Stomach (tissue), 9 donors: ENCODE results near the gene YPEL1. TPM values are rescaled to one million over a fixed set of nuclear protein-coding genes. Genes with fewer than 3 reads are reported as not detected.

Experiments
- DNase-seq, 2 donors: peaks; one replicate each; pipeline versions ENCODE4 v3.0.0 to v3.0.0-alpha.2; 2013 to 2019
- H3K27ac ChIP-seq, 5 donors: fragments of 200-600 bp in 4 of 5; sonication (generic) in 4 of 5; one replicate each; pipeline ENCODE4 v1.5.1; 2013 to 2019; ENCODE audit warnings: mild to moderate bottlenecking in 1 of 5, moderate library complexity in 1 of 5
- H3K27me3 ChIP-seq, 3 donors: fragments of 200-600 bp; sonication (generic); one replicate each; pipeline ENCODE4 v1.5.1; 2017 to 2019; ENCODE audit warnings: mixed run types in 1 of 3
- H3K36me3 ChIP-seq, 4 donors: fragments of 200-600 bp; sonication (generic); 1 replicate in 3 of 4; 2 replicates in 1 of 4; pipeline ENCODE4 v1.5.1; 2016 to 2019
- H3K4me1 ChIP-seq, 4 donors: fragments of 200-600 bp; sonication (generic); one replicate each; pipeline ENCODE4 v1.5.1; 2016 to 2019
- H3K4me3 ChIP-seq, 4 donors: fragments of 200-600 bp; sonication (generic) in 3 of 4; one replicate each; pipeline ENCODE4 v1.5.1; 2016 to 2019; ENCODE audit warnings: mild to moderate bottlenecking in 1 of 4
- H3K9me3 ChIP-seq, 4 donors: fragments of 200-600 bp; sonication (generic); one replicate each; pipeline ENCODE4 v1.5.1; 2016 to 2019
- CTCF ChIP-seq, 7 experiments: fragments of 450-650 bp in 4 of 7; fragments of 200-600 bp in 3 of 7; sonication (generic) in 3 of 7; IDR thresholded peaks; one replicate each; pipeline ENCODE4 v1.5.1; 2016 to 2019; ENCODE audit warnings: antibody characterized with exemption in 7 of 7, control low read depth in 2 of 7, mild to moderate bottlenecking in 1 of 7
- EP300 ChIP-seq: sonication (generic); formaldehyde crosslinking; IDR thresholded peaks from one replicate; pipeline ENCODE4 v1.6.1; 2017; ENCODE audit warnings: antibody characterized with exemption
- POLR2A ChIP-seq, 4 donors: fragments of 450-650 bp; IDR thresholded peaks; one replicate each; pipeline ENCODE4 v1.6.1; 2016; ENCODE audit warnings: antibody characterized with exemption in 4 of 4, control low read depth in 2 of 4, mild to moderate bottlenecking in 1 of 4, moderate library complexity in 1 of 4
- POLR2AphosphoS5 ChIP-seq, 3 donors: sonication (generic); formaldehyde crosslinking; IDR thresholded peaks; one replicate each; pipeline ENCODE4 v1.6.1; 2016; ENCODE audit warnings: antibody characterized with exemption in 3 of 3
- WGBS, 5 donors: extraction: QIAGEN DNeasy Blood & Tissue Kit in 3 of 5; methylation state at CpG; one replicate each; pipeline versions ENCODE4 v1.1.5 to v1.1.7; 2013 to 2018; 5-methylcytosine and 5-hydroxymethylcytosine counted together
- intact Hi-C: fragments of 100-400 bp; cut with DNase I; formaldehyde crosslinking; loops from one replicate; pipeline ENCODE4 v1.15.1; 2023; ENCODE audit warnings: low total_unique reads
- polyA plus RNA-seq, 3 donors: library from polyadenylated mRNA; stranded (reverse); fragments of 200-250 nt; gene quantifications; one replicate each; pipeline ENCODE4 v1.2.3, GENCODE V29; 2013
- total RNA-seq, 5 donors: library from RNA; depleted of rRNA; stranded (reverse); fragments of >200 nt; gene quantifications; one replicate each; pipeline versions ENCODE4 v1.1.0 to v1.2.3, GENCODE V29; 2014 to 2016
- donor health status: healthy with polysubstance abuse.
- donor health status: Bipolar disorder and iron deficiency.
- donor health status: healthy.

Gene YPEL1
- total and polyA plus RNA-seq, 8 donors = 0.58 to 22.2 (median 4.4) TPM

DNA sequence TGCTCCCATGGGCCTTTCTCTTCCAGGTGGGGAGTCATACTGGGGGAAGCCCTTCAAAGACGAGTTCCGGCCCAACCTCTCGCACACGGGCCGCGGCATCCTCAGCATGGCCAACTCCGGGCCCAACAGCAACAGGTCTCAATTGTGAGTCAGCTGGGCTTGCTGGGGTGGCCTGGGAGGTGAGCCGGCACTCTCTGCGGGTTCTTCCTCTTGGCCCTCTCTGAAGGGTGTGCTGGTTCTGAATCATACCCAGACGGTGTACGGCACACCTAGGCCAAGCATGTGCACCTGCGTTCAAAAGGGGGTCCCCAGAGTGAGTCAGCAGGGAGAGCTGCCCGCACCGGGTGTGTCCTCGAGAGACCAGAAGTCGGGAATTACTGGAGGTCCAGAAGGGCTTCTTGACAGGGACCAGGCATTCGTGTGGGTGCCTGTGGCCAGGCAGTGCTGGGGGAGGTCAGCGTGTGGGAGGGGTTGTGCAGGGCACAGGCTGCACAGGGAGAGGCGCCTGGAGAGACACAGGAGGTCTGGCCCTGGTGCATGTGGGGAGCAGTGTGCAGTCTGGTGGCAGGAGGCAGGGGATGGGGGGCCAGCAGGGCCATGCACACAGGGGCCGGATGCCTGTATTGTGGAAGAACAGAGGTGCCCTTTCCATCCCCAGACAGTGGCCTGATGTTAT is 46.8 kb downstream of the YPEL1 start:
- 82 to 95% (median 92%) methylated on average over 18 to 20 of the region's 20 CpGs for WGBS, 5 donors
- Histone ChIP-seq H3K27me3 (no peaks in the 10 kb centered on the region), H3K27ac (no peak overlapping the region), H3K4me1 (no peaks in the 10 kb centered on the region), H3K9me3 (no peaks in the 10 kb centered on the region), H3K36me3 (peaks cover 46 to 98% (median 97%) of the 10 kb centered on the region in 4 donors), H3K4me3 (no peak overlapping the region)
- intact Hi-C loops = no loop called here
- TF ChIP-seq POLR2AphosphoS5 (IDR thresholded peaks at IDR 0.05) (no peak), EP300 (no peak), POLR2A (IDR thresholded peaks at IDR 0.05) (no peak), CTCF (IDR thresholded peaks at IDR 0.05) (no peak)
- no peak for DNase-seq

DNA sequence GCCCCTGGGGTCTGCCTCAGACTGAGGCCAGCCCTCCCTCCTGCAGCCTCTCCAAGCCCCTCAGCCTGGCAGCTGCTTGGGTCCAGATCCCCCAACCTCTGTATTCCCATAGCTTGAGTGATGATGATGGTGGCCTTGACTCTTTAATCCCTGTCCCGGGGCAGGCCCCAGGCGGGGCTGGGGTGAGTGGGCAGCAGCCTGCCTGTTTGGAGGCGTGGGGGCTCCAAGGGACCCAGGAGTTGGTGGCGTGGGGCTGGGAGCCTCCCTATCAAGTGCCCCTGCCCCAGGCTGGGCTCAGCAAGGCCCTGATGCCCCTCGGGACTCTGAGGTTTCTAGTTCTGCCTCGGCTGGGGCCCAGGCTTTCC is 47.3 kb downstream of the YPEL1 start:
- WGBS, 5 donors = 92 to 97% (median 93%) methylated on average over 4 to 6 of the region's 6 CpGs
- H3K36me3 ChIP-seq = peaks cover 44 to 98% (median 97%) of the 10 kb centered on the region in 4 donors
- intact Hi-C loops = no loop called here

DNA sequence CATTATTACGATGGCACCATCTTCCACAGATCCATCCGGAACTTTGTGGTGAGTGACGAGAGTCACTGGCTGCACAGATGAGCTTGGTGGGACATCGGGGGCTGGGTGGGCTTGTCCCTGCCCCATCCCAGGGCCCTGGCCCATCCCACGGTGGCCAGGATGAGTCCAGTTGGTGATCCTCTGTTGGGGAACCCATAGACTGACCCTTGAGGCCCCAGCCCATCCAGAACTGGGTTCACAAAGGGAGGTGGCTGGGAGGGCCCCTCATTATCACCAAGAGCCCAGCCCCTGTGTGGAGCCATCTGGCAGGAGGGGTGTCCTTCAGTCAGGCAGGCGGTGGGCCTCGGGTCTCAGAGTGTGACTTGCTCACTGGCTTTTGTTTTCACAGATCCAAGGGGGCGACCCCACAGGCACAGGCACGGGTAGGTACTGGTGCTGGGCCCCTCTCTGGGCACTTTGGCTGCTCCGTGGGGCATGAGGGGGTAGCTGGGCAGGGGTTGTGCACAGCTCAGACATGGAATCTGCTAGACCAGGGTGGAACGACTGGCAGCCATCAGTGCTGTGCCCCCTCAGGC is 47.8 kb downstream of the YPEL1 start:
- WGBS, 5 donors = 90 to 96% (median 94%) methylated on average over 10 to 11 of the region's 11 CpGs
- H3K4me3 ChIP-seq = no peak overlapping the region
- no peak for DNase-seq
- intact Hi-C loops = no loop called here
- no peaks in the 10 kb centered on the region for H3K9me3 ChIP-seq
- H3K27me3 ChIP-seq = no peaks in the 10 kb centered on the region
- TF ChIP-seq EP300 (no peak), CTCF (IDR thresholded peaks at IDR 0.05) (no peak), POLR2A (IDR thresholded peaks at IDR 0.05) (no peak), POLR2AphosphoS5 (IDR thresholded peaks at IDR 0.05) (no peak)
- peaks cover 49 to 98% (median 97%) of the 10 kb centered on the region in 4 donors for H3K36me3 ChIP-seq
- no peak overlapping the region for H3K27ac ChIP-seq
- no peaks in the 10 kb centered on the region for H3K4me1 ChIP-seq

More for the DNA sequence above, 47.3 kb downstream of the YPEL1 start:
- DNase-seq = no peak
- TF ChIP-seq EP300 (no peak), POLR2A (IDR thresholded peaks at IDR 0.05) (no peak), CTCF (IDR thresholded peaks at IDR 0.05) (no peak), POLR2AphosphoS5 (IDR thresholded peaks at IDR 0.05) (no peak)
- Histone ChIP-seq H3K27ac (no peak overlapping the region), H3K9me3 (no peaks in the 10 kb centered on the region), H3K4me3 (no peak overlapping the region), H3K4me1 (no peaks in the 10 kb centered on the region), H3K27me3 (no peaks in the 10 kb centered on the region)

DNA sequence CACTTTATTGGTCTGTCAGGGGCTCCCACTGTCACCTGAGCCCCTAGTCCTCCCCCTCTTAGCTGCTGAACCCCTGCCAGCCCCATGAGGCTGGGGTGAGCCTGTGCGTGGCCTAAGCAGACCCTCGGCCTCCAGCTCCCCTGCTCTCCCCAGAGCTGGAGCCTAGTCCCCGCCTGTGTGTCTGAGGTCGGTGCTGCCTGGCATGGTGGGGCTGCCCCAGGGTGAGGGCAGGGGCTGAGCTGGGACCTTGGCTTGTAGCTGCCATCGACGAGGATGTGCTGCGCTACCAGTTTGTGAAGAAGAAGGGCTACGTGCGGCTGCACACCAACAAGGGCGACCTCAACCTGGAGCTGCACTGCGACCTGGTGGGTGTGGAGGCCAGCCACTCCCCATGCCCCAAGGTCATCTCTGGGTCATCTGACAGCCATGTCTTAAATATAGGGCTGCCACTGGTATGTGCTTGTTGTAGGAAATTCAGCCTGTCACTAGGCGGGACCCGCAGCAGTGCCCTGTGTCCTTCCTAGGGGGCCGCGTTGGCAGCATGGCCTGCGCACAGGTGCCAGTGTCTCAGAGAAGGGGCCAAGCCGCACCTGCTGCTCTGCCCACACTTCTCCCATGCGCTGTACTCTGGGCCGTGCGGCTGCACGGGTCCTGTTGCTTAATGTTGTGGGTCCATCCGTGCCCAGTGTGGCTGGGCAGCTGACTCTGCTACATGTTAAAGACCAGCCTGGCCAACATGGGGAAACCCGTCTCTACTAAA is 48.8 kb downstream of the YPEL1 start:
- H3K27ac ChIP-seq = no peak overlapping the region
- H3K36me3 ChIP-seq = peaks cover 56 to 99% (median 97%) of the 10 kb centered on the region in 4 donors
- intact Hi-C loops = no loop called here

More for the DNA sequence above, 48.8 kb downstream of the YPEL1 start:
- no peaks in the 10 kb centered on the region for H3K4me1 ChIP-seq
- 88 to 97% (median 93%) methylated on average over 8 to 23 of the region's 23 CpGs for WGBS, 5 donors
- no peak for TF ChIP-seq EP300
- no peak for TF ChIP-seq POLR2A (IDR thresholded peaks at IDR 0.05)
- no peak for TF ChIP-seq POLR2AphosphoS5 (IDR thresholded peaks at IDR 0.05)
- no peak for TF ChIP-seq CTCF (IDR thresholded peaks at IDR 0.05)
- no peaks in the 10 kb centered on the region for H3K27me3 ChIP-seq
- no peak overlapping the region for H3K4me3 ChIP-seq
- no peaks in the 10 kb centered on the region for H3K9me3 ChIP-seq
- DNase-seq = no peak
